ENCODE results near the gene LRRTM4.

Gene LRRTM4

DNA sequence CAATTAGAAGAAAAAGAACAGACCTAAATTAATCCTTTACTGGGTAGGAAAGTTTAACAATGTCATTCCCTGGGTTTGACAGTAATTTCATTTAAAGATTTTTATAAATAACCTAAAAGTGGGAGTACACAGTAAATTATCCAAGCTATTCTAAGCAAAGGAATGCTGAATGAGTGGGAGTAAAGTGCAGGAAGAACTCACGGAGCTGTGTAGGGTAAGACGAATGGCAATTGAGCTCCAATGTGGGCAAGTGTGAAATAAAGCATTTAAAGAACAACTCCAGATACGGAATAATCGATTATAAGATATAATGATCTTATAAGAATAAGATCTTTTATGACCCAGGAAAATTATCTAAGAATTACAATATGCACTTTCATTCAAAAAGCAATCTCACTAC is 93.2 kb downstream of the LRRTM4 start:
- H3K79me2 ChIP-seq (ENCODE audit: low read length): no peaks in the 10 kb centered on the region
- TF ChIP-seq, protein P1, sequence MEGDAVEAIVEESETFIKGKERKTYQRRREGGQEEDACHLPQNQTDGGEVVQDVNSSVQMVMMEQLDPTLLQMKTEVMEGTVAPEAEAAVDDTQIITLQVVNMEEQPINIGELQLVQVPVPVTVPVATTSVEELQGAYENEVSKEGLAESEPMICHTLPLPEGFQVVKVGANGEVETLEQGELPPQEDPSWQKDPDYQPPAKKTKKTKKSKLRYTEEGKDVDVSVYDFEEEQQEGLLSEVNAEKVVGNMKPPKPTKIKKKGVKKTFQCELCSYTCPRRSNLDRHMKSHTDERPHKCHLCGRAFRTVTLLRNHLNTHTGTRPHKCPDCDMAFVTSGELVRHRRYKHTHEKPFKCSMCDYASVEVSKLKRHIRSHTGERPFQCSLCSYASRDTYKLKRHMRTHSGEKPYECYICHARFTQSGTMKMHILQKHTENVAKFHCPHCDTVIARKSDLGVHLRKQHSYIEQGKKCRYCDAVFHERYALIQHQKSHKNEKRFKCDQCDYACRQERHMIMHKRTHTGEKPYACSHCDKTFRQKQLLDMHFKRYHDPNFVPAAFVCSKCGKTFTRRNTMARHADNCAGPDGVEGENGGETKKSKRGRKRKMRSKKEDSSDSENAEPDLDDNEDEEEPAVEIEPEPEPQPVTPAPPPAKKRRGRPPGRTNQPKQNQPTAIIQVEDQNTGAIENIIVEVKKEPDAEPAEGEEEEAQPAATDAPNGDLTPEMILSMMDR (IDR thresholded peaks at IDR 0.05; ENCODE audit: low read depth, low read length): no peak
- no peak for TF ChIP-seq EZH2phosphoT487 (IDR thresholded peaks at IDR 0.05; ENCODE audit: low read depth)
- H3K9me3 ChIP-seq (ENCODE audit: insufficient read depth, low read length): no peaks in the 10 kb centered on the region
- no peaks in the 10 kb centered on the region for H4K20me1 ChIP-seq (ENCODE audit: insufficient read depth, low read length)
- peaks cover 2% of the 10 kb centered on the region for H3K36me3 ChIP-seq (replicated peaks; ENCODE audit: low read depth, low read length)
- H3K4me3 ChIP-seq (ENCODE audit: low read length): no peak overlapping the region
- no peak overlapping the region for H3K4me2 ChIP-seq (ENCODE audit: low read length)
- no peaks in the 10 kb centered on the region for H3K27me3 ChIP-seq (ENCODE audit: low read depth, low read length)
- no peak overlapping the region for H3K9ac ChIP-seq (ENCODE audit: low read length)
- H2AFZ ChIP-seq (ENCODE audit: low read depth, low read length): no peak overlapping the region
- H3K4me1 ChIP-seq (ENCODE audit: low read length): no peaks in the 10 kb centered on the region
- H3K27ac ChIP-seq (ENCODE audit: low read length): no peak overlapping the region

GRCh38 chr2:77421971-77422370 is 100.2 kb downstream of the LRRTM4 start:
- Histone ChIP-seq H3K4me2 (ENCODE audit: low read length) (no peak overlapping the region), H3K79me2 (ENCODE audit: low read length) (no peaks in the 10 kb centered on the region)

DNA sequence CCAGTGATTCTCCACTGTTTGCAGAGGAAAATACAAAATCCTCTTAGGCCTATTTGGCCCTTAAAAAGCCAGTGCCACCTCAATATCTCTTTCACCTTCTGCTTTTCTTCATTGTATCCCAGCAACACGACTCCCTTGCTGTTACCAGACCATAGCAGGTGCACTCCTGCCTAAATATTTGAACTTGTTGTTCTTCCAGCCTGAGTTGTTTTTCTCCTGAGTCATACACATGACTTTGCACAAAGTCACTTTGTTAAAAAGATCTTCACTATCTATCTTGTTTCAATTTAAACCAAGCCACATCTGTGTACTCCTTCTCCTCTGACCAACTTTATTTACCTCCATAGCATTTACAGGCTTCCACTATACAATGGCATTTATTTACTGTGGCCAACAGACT is 103.6 kb downstream of the LRRTM4 start:
- H3K9me3 ChIP-seq (ENCODE audit: insufficient read depth, low read length): no peaks in the 10 kb centered on the region
- H4K20me1 ChIP-seq (ENCODE audit: insufficient read depth, low read length): no peaks in the 10 kb centered on the region
- no peaks in the 10 kb centered on the region for H3K27me3 ChIP-seq (ENCODE audit: low read depth, low read length)
- TF ChIP-seq, protein P1 (IDR thresholded peaks at IDR 0.05; ENCODE audit: low read depth, low read length): no peak
- TF ChIP-seq EZH2phosphoT487 (IDR thresholded peaks at IDR 0.05; ENCODE audit: low read depth): no peak
- no peak overlapping the region for H3K4me3 ChIP-seq (ENCODE audit: low read length)
- H3K27ac ChIP-seq (ENCODE audit: low read length): no peak overlapping the region
- H3K79me2 ChIP-seq (ENCODE audit: low read length): no peaks in the 10 kb centered on the region
- no peaks in the 10 kb centered on the region for H3K36me3 ChIP-seq (replicated peaks; ENCODE audit: low read depth, low read length)
- H2AFZ ChIP-seq (ENCODE audit: low read depth, low read length): no peak overlapping the region
- no peak overlapping the region for H3K4me2 ChIP-seq (ENCODE audit: low read length)
- H3K4me1 ChIP-seq (ENCODE audit: low read length): no peaks in the 10 kb centered on the region
- H3K9ac ChIP-seq (ENCODE audit: low read length): no peak overlapping the region

More at GRCh38 chr2:77421971-77422370, 100.2 kb downstream of the LRRTM4 start:
- H3K27me3 ChIP-seq (ENCODE audit: low read depth, low read length): no peaks in the 10 kb centered on the region
- H4K20me1 ChIP-seq (ENCODE audit: insufficient read depth, low read length): no peaks in the 10 kb centered on the region
- H3K4me3 ChIP-seq (ENCODE audit: low read length): no peak overlapping the region
- H2AFZ ChIP-seq (ENCODE audit: low read depth, low read length): no peak overlapping the region
- no peak overlapping the region for H3K27ac ChIP-seq (ENCODE audit: low read length)
- no peaks in the 10 kb centered on the region for H3K4me1 ChIP-seq (ENCODE audit: low read length)
- no peaks in the 10 kb centered on the region for H3K36me3 ChIP-seq (replicated peaks; ENCODE audit: low read depth, low read length)
- H3K9me3 ChIP-seq (ENCODE audit: insufficient read depth, low read length): no peaks in the 10 kb centered on the region
- TF ChIP-seq, protein P1 (IDR thresholded peaks at IDR 0.05; ENCODE audit: low read depth, low read length): no peak
- TF ChIP-seq EZH2phosphoT487 (IDR thresholded peaks at IDR 0.05; ENCODE audit: low read depth): no peak
- H3K9ac ChIP-seq (ENCODE audit: low read length): no peak overlapping the region

DNA sequence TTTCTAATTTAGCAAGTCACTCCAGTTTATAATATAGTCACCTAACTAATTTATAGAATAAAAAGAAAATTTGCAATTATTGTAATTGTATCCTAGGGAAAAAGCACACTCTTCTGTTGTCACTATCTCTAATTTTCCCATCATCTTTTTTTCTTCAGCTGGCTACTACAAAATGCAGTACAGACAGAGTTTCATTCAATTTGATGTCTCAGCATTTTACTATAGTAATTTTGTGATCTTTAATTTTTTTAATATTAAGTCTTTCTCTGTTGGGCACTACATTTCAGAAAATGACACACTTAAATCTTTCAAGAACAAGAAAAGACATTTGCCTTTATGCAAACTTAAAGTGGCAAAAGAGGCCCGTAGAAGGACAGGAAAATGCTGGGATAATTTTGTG is 118.0 kb downstream of the LRRTM4 start:
- Histone ChIP-seq H3K4me1 (ENCODE audit: low read length) (no peaks in the 10 kb centered on the region), H3K9me3 (ENCODE audit: insufficient read depth, low read length) (no peaks in the 10 kb centered on the region), H3K9ac (ENCODE audit: low read length) (no peak overlapping the region), H3K27me3 (ENCODE audit: low read depth, low read length) (no peaks in the 10 kb centered on the region), H4K20me1 (ENCODE audit: insufficient read depth, low read length) (no peaks in the 10 kb centered on the region), H3K4me2 (ENCODE audit: low read length) (no peak overlapping the region), H3K36me3 (replicated peaks; ENCODE audit: low read depth, low read length) (no peaks in the 10 kb centered on the region), H3K4me3 (ENCODE audit: low read length) (no peak overlapping the region), H3K79me2 (ENCODE audit: low read length) (no peaks in the 10 kb centered on the region), H2AFZ (ENCODE audit: low read depth, low read length) (no peak overlapping the region), H3K27ac (ENCODE audit: low read length) (no peak overlapping the region)
- TF ChIP-seq EZH2phosphoT487 (IDR thresholded peaks at IDR 0.05; ENCODE audit: low read depth): no peak
- TF ChIP-seq, protein P1 (IDR thresholded peaks at IDR 0.05; ENCODE audit: low read depth, low read length): no peak

Measured in OCI-LY3 (cell line).